GM18517 (cell line): ENCODE data around the gene GAL3ST3.
"Not testable (repeated sequence)": the region's sequence is repeated elsewhere in the genome, so short reads cannot be mapped to it uniquely, and the experiment has no call there.

Source experiments
- ATAC-seq: cut with Tn5 transposase; IDR thresholded peaks from one replicate; pipeline ENCODE4 v1.9.1; 2021; ENCODE audit warnings: mild to moderate bottlenecking, moderate library complexity; ENCODE audit not compliant: unreplicated experiment

GAL3ST3 gene

GRCh38 chr11:66045177-66045639 lies 3.8 kb downstream of the GAL3ST3 start:
- ATAC-seq, result no peak

- no peak for ATAC-seq
These were observed 4.2 kb downstream of the GAL3ST3 start for GRCh38 chr11:66044757-66045156.

GRCh38 chr11:66042996-66043906 lies 5.7 kb downstream of the GAL3ST3 start:
- no peak for ATAC-seq

GRCh38 chr11:66042227-66042995 lies 6.5 kb downstream of the GAL3ST3 start:
- ATAC-seq, result no peak

- no peak for ATAC-seq
These were observed 9.2 kb downstream of the GAL3ST3 start for GRCh38 chr11:66039765-66040164.

- no peak for ATAC-seq
These were observed 11.6 kb downstream of the GAL3ST3 start for GRCh38 chr11:66037327-66037726.

- ATAC-seq, result no peak
These were observed 12.6 kb downstream of the GAL3ST3 start for GRCh38 chr11:66036334-66036710.

GRCh38 chr11:66035653-66036333 lies 13.2 kb downstream of the GAL3ST3 start:
- ATAC-seq, result no peak

GRCh38 chr11:66032957-66033735 lies 15.8 kb downstream of the GAL3ST3 start:
- ATAC-seq, result no peak

GRCh38 chr11:66026017-66026529 lies 22.9 kb downstream of the GAL3ST3 start, which contains the start of gene CATSPER1:
Gene CATSPER1 (minus strand): TSS chr11:66026479. CDS start chr11:66026379, 100 bp downstream.
- no peak for ATAC-seq

- not testable (repeated sequence) for ATAC-seq
These were observed 25.8 kb downstream of the GAL3ST3 start for GRCh38 chr11:66023186-66023440.

GRCh38 chr11:66022401-66023185 lies 26.4 kb downstream of the GAL3ST3 start:
- ATAC-seq, result no peak

GRCh38 chr11:66020618-66021357 lies 28.2 kb downstream of the GAL3ST3 start:
- no peak for ATAC-seq

- no peak for ATAC-seq
These were observed 28.7 kb downstream of the GAL3ST3 start for GRCh38 chr11:66020212-66020611.

GRCh38 chr11:66017321-66017720 lies 31.6 kb downstream of the GAL3ST3 start:
- ATAC-seq, result no peak

GRCh38 chr11:66016793-66017177 lies 32.2 kb downstream of the GAL3ST3 start:
- ATAC-seq, result no peak

- ATAC-seq, result no peak
These were observed 32.8 kb downstream of the GAL3ST3 start for GRCh38 chr11:66015936-66016792.

GRCh38 chr11:66015454-66015881 lies 33.5 kb downstream of the GAL3ST3 start:
- no peak for ATAC-seq
